Upper lobe of right lung (tissue), 1 donor: ENCODE data around the gene PTPN5. TPM values are rescaled to one million over a fixed set of nuclear protein-coding genes. Genes with fewer than 3 reads are reported as not detected.

Experiments
- ATAC-seq: fragments of 200-7000 bp; cut with Tn5 transposase; one replicate; pipeline ENCODE4 v1.9.1; 2020; ENCODE audit warnings: mild to moderate bottlenecking, moderate library complexity
- DNase-seq: peaks from one replicate; pipeline ENCODE4 v3.0.0-alpha.2; 2020
- H3K27ac ChIP-seq: fragments of 200-600 bp; one replicate; pipeline ENCODE4 v1.8.0; 2022
- H3K27me3 ChIP-seq: fragments of 200-600 bp; one replicate; pipeline ENCODE4 v1.8.0; 2022; ENCODE audit warnings: mild to moderate bottlenecking
- H3K36me3 ChIP-seq: fragments of 200-600 bp; one replicate; pipeline ENCODE4 v1.8.0; 2022
- H3K4me1 ChIP-seq: fragments of 200-600 bp; one replicate; pipeline ENCODE4 v1.8.0; 2022
- H3K4me3 ChIP-seq: fragments of 200-600 bp; one replicate; pipeline ENCODE4 v1.8.0; 2022; ENCODE audit warnings: mild to moderate bottlenecking
- H3K9me3 ChIP-seq: fragments of 200-600 bp; one replicate; pipeline ENCODE4 v1.8.0; 2022
- CTCF ChIP-seq: fragments of 200-600 bp; IDR thresholded peaks from one replicate; pipeline ENCODE4 v1.8.0; 2022; ENCODE audit warnings: antibody characterized with exemption
- intact Hi-C: fragments of 100-400 bp; cut with DNase I; formaldehyde crosslinking; loops from one replicate; pipeline ENCODE4 v1.11.0; 2022
- total RNA-seq: library from RNA; stranded (reverse); fragmentation: NEBNext Ultra II Directional; extraction: Animal tissue kit (Norgen Biotek cat#: 25700); gene quantifications from one replicate; pipeline ENCODE4 v1.2.1, GENCODE V29; 2021
- donor health status: DM: no; HTN: yes; CAD: no; lungs with severe emphysema.

Gene PTPN5
- total RNA-seq, 1 donor from 2014 or later, result 0.81 TPM

DNA sequence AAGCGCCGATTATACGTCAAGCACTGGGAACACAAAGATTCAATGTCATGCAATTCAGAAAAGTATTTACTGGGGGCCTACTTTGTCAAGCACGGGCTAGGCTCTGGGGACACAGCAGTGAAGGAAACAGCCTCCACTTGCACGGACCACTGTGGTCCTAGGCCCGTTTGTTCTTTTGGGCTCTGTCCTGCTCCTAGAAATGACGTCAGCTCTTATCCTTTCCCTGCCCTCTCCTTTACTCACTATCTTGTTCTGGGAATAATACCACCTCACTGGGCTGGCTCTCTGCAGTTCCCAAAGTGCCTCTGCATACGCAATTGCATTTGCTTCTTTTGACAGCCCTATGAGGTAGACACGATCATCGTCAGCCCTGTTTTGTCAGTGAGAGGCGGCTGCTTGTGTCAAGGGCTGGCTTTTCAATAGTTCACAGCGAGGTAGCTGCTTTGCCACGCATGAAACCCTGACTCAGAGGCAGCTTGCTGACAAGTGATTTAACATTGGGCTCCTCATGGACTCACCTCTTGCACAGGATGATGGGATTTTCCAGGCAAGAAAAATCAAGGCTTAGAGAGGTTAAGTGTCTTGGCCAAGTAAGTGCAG lies 42.7 kb downstream of the PTPN5 start:
- no peak for DNase-seq
- no peaks in the 10 kb centered on the region for H3K9me3 ChIP-seq
- intact Hi-C loops, result no loop called here

GRCh38 chr11:18745251-18745650 lies 46.3 kb downstream of the PTPN5 start:
- no peaks in the 10 kb centered on the region for H3K36me3 ChIP-seq
- H3K4me3 ChIP-seq, result no peak overlapping the region
- H3K4me1 ChIP-seq, result no peaks in the 10 kb centered on the region
- no peaks in the 10 kb centered on the region for H3K27me3 ChIP-seq
- H3K9me3 ChIP-seq, result no peaks in the 10 kb centered on the region
- H3K27ac ChIP-seq, result no peak overlapping the region
- TF ChIP-seq CTCF, result no peak
- DNase-seq (no peak), ATAC-seq (no peak)
- intact Hi-C loops, result no loop called here

More for the DNA sequence above, 42.7 kb downstream of the PTPN5 start:
- no peaks in the 10 kb centered on the region for H3K36me3 ChIP-seq
- ATAC-seq, result no peak
- TF ChIP-seq CTCF, result no peak
- no peak overlapping the region for H3K4me3 ChIP-seq
- no peaks in the 10 kb centered on the region for H3K27me3 ChIP-seq
- H3K4me1 ChIP-seq, result no peaks in the 10 kb centered on the region
- H3K27ac ChIP-seq, result no peak overlapping the region

- DNase-seq (no peak), ATAC-seq (no peak)
- no peaks in the 10 kb centered on the region for H3K27me3 ChIP-seq
- no peak overlapping the region for H3K27ac ChIP-seq
- intact Hi-C loops, result no loop called here
- no peaks in the 10 kb centered on the region for H3K9me3 ChIP-seq
- no peaks in the 10 kb centered on the region for H3K36me3 ChIP-seq
- no peaks in the 10 kb centered on the region for H3K4me1 ChIP-seq
- no peak for TF ChIP-seq CTCF
- no peak overlapping the region for H3K4me3 ChIP-seq
Observed at GRCh38 chr11:18743900-18744514, 47.6 kb downstream of the PTPN5 start.

DNA sequence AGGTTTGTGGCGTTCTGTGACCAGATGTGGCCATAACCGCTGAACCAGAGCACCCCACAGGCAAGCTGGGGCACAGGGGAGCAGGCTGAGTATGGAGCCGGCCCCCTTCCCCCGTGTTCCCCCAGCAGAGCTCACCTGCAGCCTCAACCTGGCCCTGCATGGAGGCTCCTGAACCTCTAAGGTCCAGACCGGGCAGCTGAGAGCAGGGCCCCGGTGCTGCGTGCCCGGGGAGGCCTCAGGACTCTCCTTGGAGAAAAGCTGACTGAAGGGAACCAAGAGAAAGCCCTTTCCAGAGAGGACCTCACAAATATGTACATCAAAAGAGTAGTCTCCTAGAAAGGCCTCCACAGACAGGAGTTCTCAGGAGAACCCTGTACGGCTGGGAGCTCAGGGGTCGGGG lies 48.2 kb downstream of the PTPN5 start:
- no peak for ATAC-seq
- no peaks in the 10 kb centered on the region for H3K4me1 ChIP-seq
- intact Hi-C loops, result no loop called here
- no peak for DNase-seq
- no peak for TF ChIP-seq CTCF
- no peaks in the 10 kb centered on the region for H3K27me3 ChIP-seq
- no peaks in the 10 kb centered on the region for H3K9me3 ChIP-seq
- no peak overlapping the region for H3K4me3 ChIP-seq
- H3K36me3 ChIP-seq, result no peaks in the 10 kb centered on the region
- H3K27ac ChIP-seq, result no peak overlapping the region

- H3K36me3 ChIP-seq, result no peaks in the 10 kb centered on the region
- intact Hi-C loops, result no loop called here
- no peak overlapping the region for H3K27ac ChIP-seq
- H3K4me1 ChIP-seq, result no peaks in the 10 kb centered on the region
- no peak overlapping the region for H3K4me3 ChIP-seq
- H3K9me3 ChIP-seq, result no peaks in the 10 kb centered on the region
- no peaks in the 10 kb centered on the region for H3K27me3 ChIP-seq
- DNase-seq (no peak), ATAC-seq (no peak)
- TF ChIP-seq CTCF, result no peak
Observed at GRCh38 chr11:18741783-18742182, 49.8 kb downstream of the PTPN5 start.

DNA sequence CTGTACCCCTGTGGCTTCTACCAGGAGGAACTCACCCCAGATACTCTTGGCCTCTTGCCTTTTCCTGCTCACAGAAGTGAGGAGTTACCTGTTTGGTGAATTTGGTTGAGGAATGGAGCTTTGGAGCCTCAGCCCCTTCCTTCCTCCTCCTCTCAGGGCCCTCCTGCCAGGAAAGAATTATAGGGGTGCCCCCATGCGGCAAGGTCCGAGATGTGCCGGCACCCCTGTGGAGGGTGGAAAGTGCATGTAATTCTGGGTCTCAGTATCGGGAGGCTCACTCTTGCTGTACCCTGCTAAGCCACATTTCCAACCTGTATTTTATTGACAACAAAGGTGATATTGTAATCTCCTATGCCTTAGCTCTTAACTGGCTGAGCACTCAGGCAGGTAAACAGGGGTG lies 51.9 kb downstream of the PTPN5 start:
- Histone ChIP-seq H3K36me3 (no peaks in the 10 kb centered on the region), H3K4me1 (no peaks in the 10 kb centered on the region), H3K9me3 (no peaks in the 10 kb centered on the region), H3K4me3 (no peak overlapping the region), H3K27ac (no peak overlapping the region), H3K27me3 (no peaks in the 10 kb centered on the region)
- DNase-seq, result no peak
- intact Hi-C loops, result no loop called here
- ATAC-seq, result no peak
- no peak for TF ChIP-seq CTCF
